ENCODE results near the gene PDZD7.
"Not testable (repeated sequence)": the region's sequence is repeated elsewhere in the genome, so short reads cannot be mapped to it uniquely, and the experiment has no call there.

Gene PDZD7

GRCh38 chr10:101035916-101036702 is 5.2 kb upstream of the PDZD7 start:
- Histone ChIP-seq H3K36me3 (replicated peaks; ENCODE audit: insufficient read depth, low read length) (no peaks in the 10 kb centered on the region), H4K20me1 (ENCODE audit: insufficient read depth, low read length) (no peaks in the 10 kb centered on the region), H3K9ac (ENCODE audit: low read length) (no peak overlapping the region), H3K9me2 (replicated peaks; ENCODE audit: insufficient read depth, low read length) (no peaks in the 10 kb centered on the region), H3F3A (ENCODE audit: insufficient read depth, low read length) (no peaks in the 10 kb centered on the region), H3K4me3 (ENCODE audit: low read length) (no peak overlapping the region), H3K4me2 (ENCODE audit: low read depth, low read length) (no peak overlapping the region), H2AFZ (ENCODE audit: low read length) (no peak overlapping the region), H3K9me3 (replicated peaks; ENCODE audit: insufficient read depth, low read length) (no peaks in the 10 kb centered on the region), H3K27me3 (replicated peaks; ENCODE audit: insufficient read depth, low read length) (peaks cover 44% of the 10 kb centered on the region), H3K79me2 (ENCODE audit: low read length) (no peaks in the 10 kb centered on the region), H3K4me1 (ENCODE audit: low read length) (peaks cover 13% of the 10 kb centered on the region), H3K27ac (ENCODE audit: low read length) (no peak overlapping the region)
- TF ChIP-seq EZH2 (optimal IDR thresholded peaks at IDR 0.05; ENCODE audit: low read depth, low read length) (no peak), CTCF (IDR thresholded peaks at IDR 0.05; ENCODE audit: low read length) (no peak), EZH2phosphoT487 (IDR thresholded peaks at IDR 0.05; ENCODE audit: low read length) (no peak)
- no peak for DNase-seq

GRCh38 chr10:101035314-101035713 is 4.4 kb upstream of the PDZD7 start:
- Histone ChIP-seq H3K9ac (ENCODE audit: low read length) (no peak overlapping the region), H3K4me2 (ENCODE audit: low read depth, low read length) (no peak overlapping the region), H3K27ac (ENCODE audit: low read length) (no peak overlapping the region), H3F3A (ENCODE audit: insufficient read depth, low read length) (no peaks in the 10 kb centered on the region), H3K27me3 (replicated peaks; ENCODE audit: insufficient read depth, low read length) (peaks cover 46% of the 10 kb centered on the region), H4K20me1 (ENCODE audit: insufficient read depth, low read length) (no peaks in the 10 kb centered on the region), H3K4me1 (ENCODE audit: low read length) (peaks cover 13% of the 10 kb centered on the region), H3K9me3 (replicated peaks; ENCODE audit: insufficient read depth, low read length) (no peaks in the 10 kb centered on the region), H3K79me2 (ENCODE audit: low read length) (no peaks in the 10 kb centered on the region), H3K4me3 (ENCODE audit: low read length) (no peak overlapping the region), H3K9me2 (replicated peaks; ENCODE audit: insufficient read depth, low read length) (no peaks in the 10 kb centered on the region), H3K36me3 (replicated peaks; ENCODE audit: insufficient read depth, low read length) (no peaks in the 10 kb centered on the region), H2AFZ (ENCODE audit: low read length) (no peak overlapping the region)
- no peak for DNase-seq
- TF ChIP-seq EZH2 (optimal IDR thresholded peaks at IDR 0.05; ENCODE audit: low read depth, low read length) = no peak
- no peak for TF ChIP-seq EZH2phosphoT487 (IDR thresholded peaks at IDR 0.05; ENCODE audit: low read length)
- TF ChIP-seq CTCF (IDR thresholded peaks at IDR 0.05; ENCODE audit: low read length) = no peak

- H3K9me2 ChIP-seq (replicated peaks; ENCODE audit: insufficient read depth, low read length); H3K4me3 ChIP-seq (ENCODE audit: low read length); H3K4me2 ChIP-seq (ENCODE audit: low read depth, low read length); H3K36me3 ChIP-seq (replicated peaks; ENCODE audit: insufficient read depth, low read length); H3K4me1 ChIP-seq (ENCODE audit: low read length); H3K9me3 ChIP-seq (replicated peaks; ENCODE audit: insufficient read depth, low read length); H3F3A ChIP-seq (ENCODE audit: insufficient read depth, low read length); H3K9ac ChIP-seq (ENCODE audit: low read length); H2AFZ ChIP-seq (ENCODE audit: low read length); H3K27ac ChIP-seq (ENCODE audit: low read length); DNase-seq; H3K79me2 ChIP-seq (ENCODE audit: low read length); H4K20me1 ChIP-seq (ENCODE audit: insufficient read depth, low read length): not testable (repeated sequence)
- peaks cover 55% of the 10 kb centered on the region for H3K27me3 ChIP-seq (replicated peaks; ENCODE audit: insufficient read depth, low read length)
These were observed 3.5 kb upstream of the PDZD7 start for GRCh38 chr10:101034404-101034803.

GRCh38 chr10:101033276-101033675 is 2.3 kb upstream of the PDZD7 start:
- no peak overlapping the region for H2AFZ ChIP-seq (ENCODE audit: low read length)
- H3K4me3 ChIP-seq (ENCODE audit: low read length) = no peak overlapping the region
- H4K20me1 ChIP-seq (ENCODE audit: insufficient read depth, low read length) = no peaks in the 10 kb centered on the region
- peaks cover 66% of the 10 kb centered on the region for H3K27me3 ChIP-seq (replicated peaks; ENCODE audit: insufficient read depth, low read length)
- DNase-seq = no peak
- no peak overlapping the region for H3K9ac ChIP-seq (ENCODE audit: low read length)
- no peaks in the 10 kb centered on the region for H3K9me3 ChIP-seq (replicated peaks; ENCODE audit: insufficient read depth, low read length)
- no peaks in the 10 kb centered on the region for H3K36me3 ChIP-seq (replicated peaks; ENCODE audit: insufficient read depth, low read length)
- H3K79me2 ChIP-seq (ENCODE audit: low read length) = no peaks in the 10 kb centered on the region
- TF ChIP-seq EZH2 (optimal IDR thresholded peaks at IDR 0.05; ENCODE audit: low read depth, low read length) (no peak), EZH2phosphoT487 (IDR thresholded peaks at IDR 0.05; ENCODE audit: low read length) (no peak), CTCF (IDR thresholded peaks at IDR 0.05; ENCODE audit: low read length) (no peak)
- no peak overlapping the region for H3K4me2 ChIP-seq (ENCODE audit: low read depth, low read length)
- no peaks in the 10 kb centered on the region for H3K9me2 ChIP-seq (replicated peaks; ENCODE audit: insufficient read depth, low read length)
- H3K4me1 ChIP-seq (ENCODE audit: low read length) = peaks cover 7% of the 10 kb centered on the region; the same call in 1 of the 2 replicates
- no peaks in the 10 kb centered on the region for H3F3A ChIP-seq (ENCODE audit: insufficient read depth, low read length)
- H3K27ac ChIP-seq (ENCODE audit: low read length) = no peak overlapping the region
